NK-92 (cell line): ENCODE data around the gene ALDH1A1.

Experiments
- DNase-seq: peaks from one replicate; lab custom pipeline; 2025; ENCODE audit not compliant: unreplicated experiment; lab: John Stamatoyannopoulos, UW

ALDH1A1 gene

DNA sequence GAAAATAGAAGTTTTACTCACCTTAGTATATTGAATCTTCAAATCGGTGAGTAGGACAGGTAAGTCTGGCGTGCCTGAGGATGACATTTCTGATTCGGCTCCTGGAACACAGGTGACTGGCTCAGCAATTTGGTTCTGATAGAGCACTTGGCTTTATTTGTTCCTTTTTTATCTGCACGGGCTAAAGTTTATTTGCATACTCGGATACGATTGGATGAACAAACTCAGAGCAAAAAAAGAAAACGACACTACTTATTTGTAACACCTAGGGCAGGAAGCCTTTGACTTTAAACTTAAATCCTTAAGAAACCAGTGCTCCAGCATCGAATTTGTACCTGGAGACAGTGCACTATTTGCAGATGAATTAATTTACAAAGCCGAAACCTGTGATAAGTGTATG lies at the start of gene ALDH1A1:
Gene ALDH1A1, minus strand, starts transcription at position 140 of the 400 bp plus-strand sequence. Its CDS starts 53 bp downstream, at position 87.
- DNase-seq: no peak

DNA sequence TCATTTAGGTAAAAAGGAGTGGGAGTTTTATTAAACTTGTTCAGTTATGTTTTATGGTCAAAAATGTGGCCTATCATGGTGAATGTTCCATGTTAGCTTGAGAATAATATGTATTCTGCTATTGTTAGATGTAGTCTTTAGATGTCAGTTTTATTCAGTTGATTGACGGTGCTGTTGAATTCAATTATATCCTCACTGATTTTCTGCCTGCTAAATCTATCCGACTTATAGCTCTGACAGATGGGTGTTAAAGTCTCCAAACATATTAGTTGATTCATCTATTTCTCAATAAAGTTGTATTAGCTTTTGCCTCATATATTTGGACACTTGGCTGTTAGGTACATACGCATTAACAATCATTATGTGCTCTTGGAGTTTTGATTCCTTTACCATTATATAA lies 49.0 kb upstream of the ALDH1A1 start:
- DNase-seq: no peak

DNA sequence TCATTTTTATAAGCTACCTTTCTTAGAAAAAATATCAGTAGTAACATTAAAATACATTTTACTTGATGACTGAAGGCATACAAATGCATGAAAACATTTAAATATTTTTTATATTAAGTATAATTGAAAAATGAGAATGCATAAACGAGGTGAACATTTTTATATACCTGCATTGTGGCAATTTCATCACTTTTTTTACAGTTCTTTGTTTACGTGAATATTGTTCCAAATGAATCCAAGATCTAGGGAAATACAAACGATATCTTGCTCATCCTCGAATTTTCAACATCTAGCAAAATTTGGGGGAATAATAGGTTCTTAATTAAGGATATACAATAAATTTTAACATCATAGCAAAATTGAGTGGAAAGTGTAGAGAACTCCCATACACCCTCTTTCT lies 45.5 kb upstream of the ALDH1A1 start:
- no peak for DNase-seq

- DNase-seq: no peak
Measured at GRCh38 chr9:72997387-72997995, 44.6 kb upstream of the ALDH1A1 start.

DNA sequence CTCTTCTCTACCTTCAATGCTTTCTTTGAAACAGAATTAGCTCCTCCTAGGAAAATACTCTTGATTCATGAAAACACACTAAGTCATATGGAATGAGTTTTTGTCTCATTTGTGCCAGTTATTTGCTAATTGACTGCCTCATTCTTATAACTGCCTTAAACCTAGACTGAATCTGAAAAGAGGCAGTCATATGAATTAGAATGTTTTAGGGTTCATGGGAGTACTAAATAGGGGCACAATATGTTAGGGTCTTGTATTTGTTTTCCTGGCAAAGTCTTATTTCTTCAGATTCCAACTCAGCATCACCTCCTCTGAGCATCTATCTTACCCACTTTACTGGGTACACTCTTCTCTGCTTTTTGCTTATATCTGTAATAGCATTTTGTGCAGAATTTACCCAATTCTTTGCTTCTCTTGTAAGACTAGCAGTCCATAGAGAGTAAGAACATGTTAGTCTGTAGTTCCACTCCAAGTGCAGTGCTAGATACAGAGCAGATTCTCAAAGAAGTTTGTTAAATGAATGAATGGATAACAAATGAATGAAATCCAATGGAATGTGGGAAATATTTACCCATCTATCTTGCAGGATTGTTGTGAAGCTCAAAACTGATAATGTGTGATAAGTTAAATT lies 43.9 kb upstream of the ALDH1A1 start:
- DNase-seq: no peak

GRCh38 chr9:72996114-72996513 lies 43.3 kb upstream of the ALDH1A1 start:
- DNase-seq: no peak

GRCh38 chr9:72995131-72996024 lies 42.5 kb upstream of the ALDH1A1 start:
- DNase-seq: no peak

DNA sequence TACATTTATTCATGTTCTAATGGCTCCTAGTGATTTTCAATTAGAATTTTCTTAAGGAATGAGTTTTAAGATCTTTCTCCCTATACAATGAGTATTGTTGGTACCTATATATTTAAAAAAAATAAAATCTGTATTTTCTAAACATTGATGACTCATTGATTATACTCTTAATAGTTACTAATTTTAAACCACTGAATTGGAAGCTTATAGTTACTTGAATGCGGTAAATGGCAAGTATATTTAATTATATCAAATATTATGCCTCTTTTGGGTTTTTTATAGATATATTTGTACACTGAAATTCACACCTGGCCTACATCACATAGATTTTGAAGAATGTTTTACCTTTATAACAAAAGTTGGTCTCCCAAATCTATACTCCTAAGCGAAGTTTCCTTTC lies 38.9 kb upstream of the ALDH1A1 start:
- DNase-seq: no peak

GRCh38 chr9:72990397-72991182 lies 37.7 kb upstream of the ALDH1A1 start:
- DNase-seq: no peak

GRCh38 chr9:72986522-72987116 lies 33.8 kb upstream of the ALDH1A1 start:
- no peak for DNase-seq

DNA sequence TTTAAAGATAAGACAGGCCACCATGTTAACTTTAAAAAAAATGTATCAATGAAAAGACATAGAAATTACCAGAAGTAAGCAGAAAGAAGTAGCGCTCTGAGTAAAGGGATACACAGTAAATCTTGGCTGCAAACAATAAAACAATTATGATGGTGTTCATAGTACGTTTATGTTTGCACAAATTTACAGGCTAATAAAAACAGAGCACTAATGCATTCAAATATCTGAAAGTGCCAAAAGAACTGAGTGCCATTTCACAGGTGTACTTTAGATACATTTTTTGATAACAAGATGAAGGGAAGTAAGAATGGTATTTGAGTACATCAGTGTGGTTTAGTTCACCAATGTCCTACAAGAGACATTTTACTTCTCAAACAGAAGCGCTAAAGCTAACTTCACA lies 32.9 kb upstream of the ALDH1A1 start:
- no peak for DNase-seq

GRCh38 chr9:72984991-72985390 lies 32.1 kb upstream of the ALDH1A1 start:
- no peak for DNase-seq

- DNase-seq: no peak
Measured at GRCh38 chr9:72984226-72984947, 31.5 kb upstream of the ALDH1A1 start.

GRCh38 chr9:72983512-72984225 lies 30.8 kb upstream of the ALDH1A1 start:
- no peak for DNase-seq

- no peak for DNase-seq
Measured at GRCh38 chr9:72983056-72983455, 30.2 kb upstream of the ALDH1A1 start.

DNA sequence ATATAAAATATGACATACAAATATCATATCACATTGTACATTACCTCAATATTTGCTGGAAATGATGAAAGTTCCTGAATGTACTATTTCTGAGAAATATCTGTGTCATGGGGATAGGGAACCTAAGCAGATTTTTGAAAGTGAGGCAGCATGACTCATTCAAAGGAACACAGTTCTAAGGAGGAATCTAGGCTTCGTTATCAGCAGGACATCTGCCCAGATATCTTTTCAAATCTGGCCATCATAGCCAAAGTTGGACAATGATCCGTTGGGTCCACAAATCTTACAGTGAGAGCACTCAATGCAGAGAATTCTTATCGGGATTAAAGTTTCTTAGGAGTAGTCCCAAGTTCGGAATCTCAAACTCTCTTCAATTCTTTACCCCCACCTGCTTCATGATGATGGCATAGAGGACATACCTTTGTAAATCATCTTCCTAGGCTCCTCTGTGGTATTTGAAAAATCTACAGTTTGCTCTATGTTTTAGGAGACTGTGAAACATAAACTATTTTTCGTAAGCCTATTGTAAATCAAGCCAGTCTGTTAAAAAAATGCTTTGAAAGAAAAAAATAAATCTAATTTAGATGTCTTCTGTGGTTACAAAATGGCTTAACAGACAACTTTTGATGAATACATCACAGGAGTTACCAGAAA lies 29.4 kb upstream of the ALDH1A1 start:
- DNase-seq: no peak

DNA sequence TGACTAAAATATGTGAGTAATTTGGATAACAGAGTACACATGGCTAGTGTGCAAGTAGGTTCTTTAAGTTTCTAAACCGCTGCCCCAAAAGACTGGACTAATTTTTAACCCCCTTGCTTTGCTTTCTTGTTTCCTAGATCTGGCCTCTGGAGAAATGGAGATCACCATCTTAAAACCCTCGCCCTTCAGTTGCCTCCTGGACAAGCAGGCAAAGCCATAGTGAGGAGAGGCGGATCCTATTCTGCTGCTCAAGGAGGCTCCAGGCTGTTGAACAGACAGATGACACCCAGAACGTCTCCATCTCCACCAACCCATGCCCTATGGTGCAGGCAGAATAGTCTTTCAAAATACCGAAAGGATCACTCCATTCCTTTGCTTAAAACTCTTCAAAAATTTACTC lies 28.6 kb upstream of the ALDH1A1 start:
- no peak for DNase-seq

DNA sequence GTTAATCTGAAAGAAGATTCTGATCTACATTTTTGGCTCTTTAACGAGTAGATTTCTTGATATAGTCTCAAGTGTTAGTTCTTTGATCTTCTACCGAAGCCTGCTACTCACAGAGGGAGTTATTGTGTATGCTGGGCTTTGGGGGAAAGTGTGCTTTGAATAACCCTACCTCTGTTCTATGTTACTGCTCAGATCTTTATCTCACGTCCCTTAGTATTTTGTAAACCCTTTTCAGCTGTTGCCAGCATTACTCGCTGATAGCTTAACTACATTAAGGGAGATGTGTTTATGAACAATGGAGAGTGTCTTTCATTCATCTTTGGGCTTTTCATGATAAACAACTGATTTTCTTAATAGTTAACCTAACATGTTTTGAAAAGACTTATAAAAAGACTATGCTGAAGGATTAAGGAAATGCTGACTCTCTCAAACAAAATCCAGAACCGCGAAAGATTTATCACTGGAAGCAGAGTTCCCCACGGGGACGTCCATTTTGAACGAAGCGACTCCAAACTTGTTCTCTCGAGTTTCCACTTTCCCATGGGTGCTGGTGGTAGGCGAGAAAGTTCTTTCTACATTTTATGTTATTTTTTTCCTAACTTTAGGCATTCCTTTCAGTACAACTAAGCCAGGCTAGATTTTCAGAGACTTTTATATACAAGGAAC lies 27.9 kb upstream of the ALDH1A1 start:
- no peak for DNase-seq

DNA sequence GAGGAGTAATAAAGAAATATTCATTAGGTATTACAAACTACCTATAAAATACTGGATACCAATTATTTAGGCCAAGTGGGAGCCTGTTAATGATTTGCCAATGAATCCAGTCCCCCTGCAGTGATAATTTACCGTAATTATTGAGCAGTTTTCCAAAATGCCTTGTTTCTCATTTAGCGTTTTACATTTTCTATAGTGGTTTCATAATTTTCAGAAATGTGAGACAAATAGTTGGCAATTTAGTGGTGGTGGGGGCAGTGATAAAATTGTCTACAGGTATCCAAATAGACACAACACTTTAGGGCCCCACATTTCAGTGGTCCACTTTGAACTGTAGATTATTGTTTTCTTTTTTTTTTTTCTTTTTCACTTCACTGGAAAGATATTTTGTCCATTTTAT lies 27.3 kb upstream of the ALDH1A1 start:
- DNase-seq: no peak
